LNCaP clone FGC (cell line): ENCODE measurements around the gene XXYLT1.
"Not testable (repeated sequence)": the region's sequence is repeated elsewhere in the genome, so short reads cannot be mapped to it uniquely, and the experiment has no call there.

Source experiments
- DNase-seq: peaks from one replicate; pipeline ENCODE4 v3.0.0-alpha.2; 2011; ENCODE audit warnings: low read depth
- H3K4me3 ChIP-seq: 2 replicates; pipeline ENCODE4 v1.5.1; 2011; ENCODE audit warnings: mild to moderate bottlenecking, low read depth, low read length, control low read depth
- TF ChIP-seq, protein P1 (sequence below): IDR thresholded peaks from 2 replicates; pipeline ENCODE4 v1.5.1; 2012; ENCODE audit warnings: mild to moderate bottlenecking; ENCODE audit not compliant: control insufficient read depth, insufficient read depth; ENCODE audit errors: extremely low read depth

The XXYLT1 gene

DNA sequence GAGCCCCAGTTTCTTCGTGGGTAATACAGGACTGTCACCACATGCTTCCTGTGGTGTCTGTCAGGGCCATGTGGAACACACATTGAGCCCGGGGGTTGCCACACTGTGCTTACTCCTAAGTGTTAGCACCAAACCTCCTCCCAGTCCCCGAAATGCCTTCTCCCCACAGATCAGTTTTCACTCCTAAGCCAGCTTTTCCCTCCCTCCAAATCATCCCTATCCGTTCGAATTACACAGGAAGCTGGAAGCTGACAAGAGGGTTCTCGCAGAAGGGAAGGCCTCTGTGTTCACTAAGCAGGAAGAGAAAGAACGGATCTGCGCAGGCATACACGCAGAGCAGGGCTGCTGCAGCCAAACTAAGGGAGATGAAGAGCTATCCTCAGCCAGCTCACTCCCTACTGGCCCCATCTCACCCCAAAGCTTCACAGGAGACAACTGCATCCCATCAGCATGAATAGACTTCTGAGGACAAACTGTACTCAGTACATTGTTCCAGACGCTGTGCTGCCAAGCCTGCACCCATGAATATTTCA is 32.3 kb downstream of the XXYLT1 start:
- DNase-seq, result no peak
- H3K4me3 ChIP-seq, result no peak overlapping the region
- TF ChIP-seq, protein P1, sequence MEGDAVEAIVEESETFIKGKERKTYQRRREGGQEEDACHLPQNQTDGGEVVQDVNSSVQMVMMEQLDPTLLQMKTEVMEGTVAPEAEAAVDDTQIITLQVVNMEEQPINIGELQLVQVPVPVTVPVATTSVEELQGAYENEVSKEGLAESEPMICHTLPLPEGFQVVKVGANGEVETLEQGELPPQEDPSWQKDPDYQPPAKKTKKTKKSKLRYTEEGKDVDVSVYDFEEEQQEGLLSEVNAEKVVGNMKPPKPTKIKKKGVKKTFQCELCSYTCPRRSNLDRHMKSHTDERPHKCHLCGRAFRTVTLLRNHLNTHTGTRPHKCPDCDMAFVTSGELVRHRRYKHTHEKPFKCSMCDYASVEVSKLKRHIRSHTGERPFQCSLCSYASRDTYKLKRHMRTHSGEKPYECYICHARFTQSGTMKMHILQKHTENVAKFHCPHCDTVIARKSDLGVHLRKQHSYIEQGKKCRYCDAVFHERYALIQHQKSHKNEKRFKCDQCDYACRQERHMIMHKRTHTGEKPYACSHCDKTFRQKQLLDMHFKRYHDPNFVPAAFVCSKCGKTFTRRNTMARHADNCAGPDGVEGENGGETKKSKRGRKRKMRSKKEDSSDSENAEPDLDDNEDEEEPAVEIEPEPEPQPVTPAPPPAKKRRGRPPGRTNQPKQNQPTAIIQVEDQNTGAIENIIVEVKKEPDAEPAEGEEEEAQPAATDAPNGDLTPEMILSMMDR, result no peak

DNA sequence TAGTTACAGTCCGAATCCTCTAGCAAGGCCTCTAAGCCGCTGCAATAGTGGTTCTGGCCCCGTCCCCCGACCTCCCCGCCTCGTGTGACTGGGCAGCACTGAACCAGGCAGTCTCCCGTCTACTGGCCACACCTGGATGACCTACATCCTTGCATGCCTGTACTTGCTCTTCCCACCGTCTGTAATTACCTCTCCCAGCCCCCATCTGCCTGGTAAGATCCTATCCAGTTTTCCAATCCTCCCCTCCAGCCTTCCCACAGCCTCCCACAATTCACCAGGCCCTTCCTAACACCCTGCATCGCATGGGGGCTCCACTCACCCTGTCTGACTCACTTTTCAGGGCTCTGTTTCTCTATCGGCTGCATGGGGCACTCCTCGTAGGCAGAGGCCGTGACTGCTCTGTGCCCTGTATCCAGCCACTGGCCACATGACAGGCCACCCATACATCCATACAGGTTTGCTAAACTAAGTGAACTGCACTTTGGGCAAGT is 32.8 kb downstream of the XXYLT1 start:
- TF ChIP-seq, protein P1, result no peak
- DNase-seq, result no peak
- no peak overlapping the region for H3K4me3 ChIP-seq

DNA sequence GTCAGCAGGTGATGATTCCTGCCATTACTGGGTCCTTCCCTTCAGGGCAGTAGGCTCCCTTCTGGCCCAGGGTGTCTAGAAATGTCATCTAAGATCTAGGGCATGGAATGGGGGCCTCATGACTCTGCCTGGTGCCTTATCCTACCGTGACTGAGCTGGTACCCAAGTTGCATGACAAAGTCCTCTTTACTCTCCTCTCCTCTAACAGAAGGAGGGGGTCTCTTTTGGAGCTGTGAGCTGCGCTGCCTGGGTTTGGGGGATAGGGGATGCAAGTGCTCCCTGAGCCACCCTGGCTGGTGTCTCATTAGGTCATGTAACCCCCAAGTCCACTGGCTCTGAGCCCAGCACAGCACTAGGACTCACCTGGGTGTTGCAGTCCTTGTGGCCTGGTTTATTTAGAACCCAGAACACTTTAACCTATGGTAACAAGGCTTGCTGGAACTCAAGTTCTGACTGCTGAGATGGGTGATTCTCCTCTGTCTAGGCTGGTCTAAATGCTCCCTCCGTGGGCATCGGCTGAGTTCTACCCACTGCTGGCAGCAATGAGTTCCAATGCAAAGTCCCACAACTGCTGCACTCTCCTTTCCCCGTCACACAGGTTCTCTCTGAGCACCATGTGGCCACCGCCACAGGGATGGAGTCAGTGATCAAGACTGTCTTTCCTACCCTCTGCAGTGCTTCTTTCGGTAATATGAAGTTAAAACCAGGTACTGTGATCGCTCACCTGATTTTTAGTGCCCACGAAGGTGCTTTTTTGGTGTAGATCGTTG is 34.0 kb downstream of the XXYLT1 start:
- TF ChIP-seq, protein P1, result no peak
- no peak for DNase-seq
- no peak overlapping the region for H3K4me3 ChIP-seq

DNA sequence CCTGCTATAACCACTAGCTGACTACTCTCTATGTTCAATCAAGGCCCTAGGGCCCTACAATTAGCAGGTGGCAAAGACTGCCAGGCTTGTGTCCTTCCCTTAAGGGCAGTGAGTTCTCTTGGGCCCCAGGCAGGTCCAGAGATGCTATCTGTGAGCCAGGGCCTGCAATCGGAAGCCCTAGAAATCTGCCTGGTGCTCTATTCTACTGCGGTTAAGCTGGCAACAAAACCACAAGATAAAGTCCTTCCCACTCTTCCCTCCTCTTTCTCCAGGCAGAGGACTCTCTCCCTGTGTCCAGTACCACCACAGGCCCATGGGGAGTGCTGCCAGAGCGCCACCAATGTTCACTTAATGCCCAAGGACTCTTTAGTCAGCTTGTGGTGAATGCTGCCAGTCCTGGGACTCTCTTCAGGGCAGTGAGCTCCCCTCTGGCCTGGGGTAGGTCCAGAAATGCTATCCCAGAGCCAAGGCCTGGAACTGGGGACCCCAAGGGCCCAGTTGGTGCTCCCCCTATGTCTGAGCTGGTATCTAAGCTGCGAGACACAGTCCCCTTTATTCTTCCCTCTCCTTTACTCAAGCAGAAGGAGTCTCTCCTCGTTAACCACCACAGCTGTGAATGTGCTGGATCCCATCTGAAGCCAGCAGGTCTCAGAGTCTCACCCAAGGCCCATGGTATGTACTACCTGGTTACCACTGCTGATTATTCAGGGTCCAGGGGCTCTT is 34.7 kb downstream of the XXYLT1 start:
- DNase-seq, result no peak
- no peak overlapping the region for H3K4me3 ChIP-seq
- TF ChIP-seq, protein P1, result no peak

DNA sequence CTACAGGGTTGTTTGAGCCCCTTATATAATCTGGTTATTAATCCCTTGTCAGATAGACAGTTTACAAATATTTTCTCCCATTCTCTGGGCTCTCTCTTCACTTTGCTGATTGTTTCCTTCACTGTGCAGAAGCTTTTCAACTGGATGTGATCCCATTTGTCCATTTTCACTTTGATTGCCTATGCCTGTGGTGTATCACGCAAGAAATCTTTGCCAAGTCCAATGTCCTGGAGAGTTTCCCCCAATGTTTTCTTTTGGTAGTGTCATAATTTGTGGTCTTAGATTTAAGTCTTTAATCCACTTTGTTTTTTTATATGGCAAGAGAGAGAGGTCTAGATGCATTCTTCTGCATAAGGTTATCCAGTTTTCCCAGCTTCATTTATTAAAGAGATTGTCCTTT is 40.7 kb downstream of the XXYLT1 start:
- TF ChIP-seq, protein P1, result no peak
- H3K4me3 ChIP-seq, result no peak overlapping the region
- DNase-seq, result no peak

DNA sequence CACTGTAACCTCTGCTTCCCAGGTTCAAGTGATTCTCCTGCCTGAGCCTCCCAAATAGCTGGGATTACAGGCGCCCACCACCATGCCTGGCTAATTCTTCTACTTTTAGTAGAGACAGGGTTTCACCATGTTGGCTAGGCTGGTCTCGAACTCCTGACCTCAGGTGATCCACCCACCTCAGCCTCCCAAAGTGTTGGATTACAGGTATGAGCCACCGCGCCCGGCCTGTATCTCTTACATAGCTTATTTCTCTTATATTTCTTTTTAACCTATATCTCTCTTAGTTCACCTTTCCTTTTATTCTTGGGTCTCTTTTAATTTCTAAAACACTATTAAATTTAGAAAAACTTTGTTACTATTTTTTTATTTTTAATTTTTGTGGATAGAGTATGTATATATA is 42.1 kb downstream of the XXYLT1 start:
- DNase-seq, H3K4me3 ChIP-seq: not testable (repeated sequence)

DNA sequence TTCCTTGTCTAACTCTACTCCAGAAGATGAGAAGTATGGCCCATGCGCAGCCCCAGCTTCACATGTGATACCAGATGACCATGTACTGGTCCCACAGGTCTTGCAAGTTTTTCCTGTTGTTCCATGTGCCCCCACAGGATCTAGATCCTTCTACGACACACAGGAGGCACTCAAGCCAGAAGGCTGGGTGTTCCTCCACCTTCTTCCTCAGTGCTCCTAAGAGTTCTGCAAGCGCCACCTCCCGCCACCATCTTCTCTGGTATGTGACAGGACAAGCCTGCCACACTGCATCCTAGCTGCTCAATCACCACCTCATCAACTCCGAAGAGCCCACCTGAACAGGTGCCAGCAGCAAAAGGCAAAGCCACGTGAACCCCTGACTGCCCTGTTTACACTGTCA is 43.1 kb downstream of the XXYLT1 start:
- DNase-seq, result no peak
- no peak overlapping the region for H3K4me3 ChIP-seq
- TF ChIP-seq, protein P1, result no peak
